HepG2 (cell line): ENCODE measurements around the gene SYT8. TPM values are rescaled to one million over a fixed set of nuclear protein-coding genes. Genes with fewer than 3 reads are reported as not detected.
A peak's percentile ranks its signal among the peaks of the same experiment; 100 is the strongest.

Source experiments
- DMAP1 ChIP-seq: IDR thresholded peaks from 2 replicates; pipeline ENCODE4 v1.6.1; 2016
- FOXJ3 ChIP-seq: sonication (generic); formaldehyde crosslinking; IDR thresholded peaks from 2 replicates; pipeline ENCODE4 v1.4.0; 2020; ENCODE audit warnings: missing genetic modification reagents, mild to moderate bottlenecking, borderline replicate concordance
- IRF2 ChIP-seq: IDR thresholded peaks from 2 replicates; pipeline ENCODE4 v1.6.1; 2018; ENCODE audit warnings: missing genetic modification reagents, missing compliant biosample characterization
- JUND ChIP-seq: sonication (generic); formaldehyde crosslinking; IDR thresholded peaks from 2 replicates; pipeline ENCODE4 v1.8.0; 2022; ENCODE audit warnings: mild to moderate bottlenecking, missing genetic modification reagents
- MTA1 ChIP-seq: sonication (generic); formaldehyde crosslinking; IDR thresholded peaks from 2 replicates; pipeline ENCODE4 v1.4.0; 2020; ENCODE audit warnings: missing genetic modification reagents, mild to moderate bottlenecking, borderline replicate concordance
- NONO ChIP-seq, 2 experiments: fragments of 450-650 bp in 1 of 2; sonication (generic) in 1 of 2; formaldehyde crosslinking in 1 of 2; IDR thresholded peaks in 1 of 2; conservative IDR thresholded peaks in 1 of 2; 2 replicates each; pipeline versions ENCODE4 v1.6.1 to v1.8.0; 2017 to 2022; ENCODE audit warnings: mild to moderate bottlenecking in 1 of 2, missing genetic modification reagents in 1 of 2, moderate library complexity in 1 of 2
- RXRB ChIP-seq: IDR thresholded peaks from 2 replicates; pipeline ENCODE4 v1.6.1; 2016; ENCODE audit warnings: borderline replicate concordance, missing genetic modification reagents, missing compliant biosample characterization
- STAG1 ChIP-seq: sonication (generic); formaldehyde crosslinking; IDR thresholded peaks from 2 replicates; pipeline ENCODE4 v1.4.0; 2020; ENCODE audit warnings: missing genetic modification reagents
- TEAD3 ChIP-seq: optimal IDR thresholded peaks from 2 replicates; pipeline ENCODE3; 2016; ENCODE audit warnings: borderline replicate concordance
- ZBTB38 ChIP-seq: sonication (generic); formaldehyde crosslinking; IDR thresholded peaks from 2 replicates; pipeline ENCODE4 v1.5.1; 2020; ENCODE audit warnings: mild to moderate bottlenecking, missing genetic modification reagents
- ZBTB42 ChIP-seq: sonication (generic); formaldehyde crosslinking; IDR thresholded peaks from 2 replicates; pipeline ENCODE4 v1.5.0; 2020; ENCODE audit warnings: mild to moderate bottlenecking, missing genetic modification reagents
- ZNF230 ChIP-seq: sonication (generic); formaldehyde crosslinking; IDR thresholded peaks from 2 replicates; pipeline ENCODE4 v1.4.0; 2020; ENCODE audit warnings: mild to moderate bottlenecking, missing genetic modification reagents
- ZNF232 ChIP-seq: sonication (generic); formaldehyde crosslinking; IDR thresholded peaks from 2 replicates; pipeline ENCODE4 v1.4.0; 2020; ENCODE audit warnings: missing genetic modification reagents, borderline replicate concordance
- ZNF468 ChIP-seq: sonication (generic); formaldehyde crosslinking; IDR thresholded peaks from 2 replicates; pipeline ENCODE4 v1.8.0; 2022; ENCODE audit warnings: mild to moderate bottlenecking, moderate library complexity, missing genetic modification reagents
- ZNF550 ChIP-seq: sonication (generic); formaldehyde crosslinking; IDR thresholded peaks from 2 replicates; pipeline ENCODE4 v1.4.0; 2020; ENCODE audit warnings: mild to moderate bottlenecking, missing genetic modification reagents, borderline replicate concordance
- ZNF607 ChIP-seq: sonication (generic); formaldehyde crosslinking; IDR thresholded peaks from 2 replicates; pipeline ENCODE4 v1.5.1; 2020; ENCODE audit warnings: missing genetic modification reagents, mild to moderate bottlenecking, borderline replicate concordance
- ZNF616 ChIP-seq: sonication (generic); formaldehyde crosslinking; IDR thresholded peaks from 2 replicates; pipeline ENCODE4 v1.5.0; 2020; ENCODE audit warnings: low read depth, mild to moderate bottlenecking, missing genetic modification reagents
- ZNF776 ChIP-seq: sonication (generic); formaldehyde crosslinking; IDR thresholded peaks from 2 replicates; pipeline ENCODE4 v1.4.0; 2020; ENCODE audit warnings: mild to moderate bottlenecking, missing genetic modification reagents
- polyA plus RNA-seq, 8 experiments: library from polyadenylated mRNA; depleted of rRNA in 3 of 8; stranded (reverse) in 7 of 8; unstranded in 1 of 8; fragments of >200 nt; fragmentation: Illumina TruSeq in 4 of 8; extraction: Trizol in 4 of 8; gene quantifications; 2 replicates each; pipeline versions ENCODE4 v1.2.1 to v1.2.3, GENCODE V29; 2011 to 2016; ENCODE audit warnings: low read depth in 4 of 8, missing spikeins in 1 of 8, mixed read lengths in 1 of 8; ENCODE audit not compliant: insufficient read depth in 1 of 8
- total RNA-seq, 5 experiments: library from RNA; depleted of rRNA; stranded (reverse); fragments of >200 nt; fragmentation: Illumina TruSeq; extraction: Trizol; gene quantifications; 2 replicates each; pipeline ENCODE4 v1.2.3, GENCODE V29; 2016; ENCODE audit warnings: low read depth in 1 of 5
- TF ChIP-seq, protein P1 (sequence below): IDR thresholded peaks from 2 replicates; pipeline ENCODE4 v1.6.1; 2012; ENCODE audit warnings: inconsistent platforms
- TF ChIP-seq, protein P2 (sequence below): sonication (generic); formaldehyde crosslinking; IDR thresholded peaks from 2 replicates; pipeline ENCODE4 v1.5.1; 2020; ENCODE audit warnings: missing genetic modification reagents, mild to moderate bottlenecking, borderline replicate concordance
- TF ChIP-seq, protein P3 (sequence below): IDR thresholded peaks from 2 replicates; pipeline ENCODE4 v1.6.1; 2016

SYT8 gene
- total and polyA plus RNA-seq, 2 of the 13 experiments (the other 11 are each of a cell fraction or from before 2014, with no cell fraction given): 0.60 to 2.3 TPM

DNA sequence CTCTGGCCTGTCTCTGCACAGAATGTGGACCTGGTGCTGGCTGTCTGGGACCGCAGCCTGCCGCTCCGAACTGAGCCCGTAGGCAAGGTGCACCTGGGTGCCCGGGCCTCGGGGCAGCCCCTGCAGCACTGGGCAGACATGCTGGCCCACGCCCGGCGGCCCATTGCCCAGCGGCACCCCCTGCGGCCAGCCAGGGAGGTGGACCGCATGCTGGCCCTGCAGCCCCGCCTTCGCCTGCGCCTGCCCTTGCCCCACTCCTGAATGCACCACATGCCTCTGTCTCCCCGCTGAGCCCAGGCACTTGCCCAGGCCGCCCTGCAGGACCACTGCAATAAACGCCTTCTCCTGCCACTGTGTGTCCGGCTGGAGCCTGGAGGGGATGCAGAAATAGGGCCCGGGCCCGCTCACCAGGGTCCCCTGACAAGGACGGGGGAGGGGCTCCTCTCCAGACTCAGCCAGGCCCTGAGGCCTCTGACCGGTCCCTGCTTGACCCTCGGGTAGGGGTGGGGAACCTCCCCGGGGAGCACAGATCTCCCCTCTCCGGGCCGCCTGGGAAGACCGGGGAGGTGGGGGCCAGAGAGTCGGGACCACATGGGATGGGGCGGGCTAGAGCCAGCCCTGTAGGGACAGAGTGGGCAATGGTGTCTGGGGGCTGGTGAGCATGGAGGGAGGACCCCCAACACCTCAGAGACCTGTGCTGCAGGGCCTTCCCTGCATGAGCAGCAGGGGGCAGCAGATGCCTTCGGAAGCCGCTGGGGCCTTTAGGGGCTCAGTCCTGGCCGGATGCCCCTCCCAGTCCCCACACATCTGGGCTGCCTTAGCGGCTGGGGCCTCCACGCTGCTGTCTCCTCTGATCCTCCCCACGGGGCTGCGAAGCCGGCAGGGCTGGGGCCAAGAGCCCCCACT is 2.6 kb downstream of the SYT8 start (continued):
- TF ChIP-seq MTA1 (peak; percentile 59; the same call in 1 of the 2 replicates), ZNF468 (no peak), DMAP1 (CRISPR knock-in tag) (no peak), ZBTB42 (peak; percentile 95; the same call in 1 of the 2 replicates), JUND (CRISPR knock-in tag) (no peak), TEAD3 (no peak), IRF2 (CRISPR knock-in tag) (0 out of 2 replicates have a peak, but pooled peaks have one; percentile 26), STAG1 (CRISPR knock-in tag) (peak; percentile 93), RXRB (CRISPR knock-in tag) (0 out of 2 replicates have a peak, but pooled peaks have one; percentile 26), FOXJ3 (CRISPR knock-in tag) (no peak), NONO (IDR thresholded peaks at IDR 0.05) (no peak), NONO (CRISPR knock-in tag; conservative IDR thresholded peaks at IDR 0.05) (0 out of 2 replicates have a peak, but pooled peaks have one; percentile 19), ZNF776 (CRISPR knock-in tag) (peak; percentile 53; the same call in 1 of the 2 replicates), ZBTB38 (CRISPR knock-in tag) (0 out of 2 replicates have a peak, but pooled peaks have one; percentile 8), ZNF616 (CRISPR knock-in tag) (no peak), ZNF550 (0 out of 2 replicates have a peak, but pooled peaks have one; percentile 7), ZNF230 (CRISPR knock-in tag) (peak; percentile 48; the same call in 1 of the 2 replicates), ZNF607 (CRISPR knock-in tag) (0 out of 2 replicates have a peak, but pooled peaks have one; percentile 38), ZNF232 (CRISPR knock-in tag) (no peak)
- TF ChIP-seq, protein P1, sequence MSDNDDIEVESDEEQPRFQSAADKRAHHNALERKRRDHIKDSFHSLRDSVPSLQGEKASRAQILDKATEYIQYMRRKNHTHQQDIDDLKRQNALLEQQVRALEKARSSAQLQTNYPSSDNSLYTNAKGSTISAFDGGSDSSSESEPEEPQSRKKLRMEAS: peak; percentile 26; the same call in 1 of the 2 replicates
- TF ChIP-seq, protein P2, sequence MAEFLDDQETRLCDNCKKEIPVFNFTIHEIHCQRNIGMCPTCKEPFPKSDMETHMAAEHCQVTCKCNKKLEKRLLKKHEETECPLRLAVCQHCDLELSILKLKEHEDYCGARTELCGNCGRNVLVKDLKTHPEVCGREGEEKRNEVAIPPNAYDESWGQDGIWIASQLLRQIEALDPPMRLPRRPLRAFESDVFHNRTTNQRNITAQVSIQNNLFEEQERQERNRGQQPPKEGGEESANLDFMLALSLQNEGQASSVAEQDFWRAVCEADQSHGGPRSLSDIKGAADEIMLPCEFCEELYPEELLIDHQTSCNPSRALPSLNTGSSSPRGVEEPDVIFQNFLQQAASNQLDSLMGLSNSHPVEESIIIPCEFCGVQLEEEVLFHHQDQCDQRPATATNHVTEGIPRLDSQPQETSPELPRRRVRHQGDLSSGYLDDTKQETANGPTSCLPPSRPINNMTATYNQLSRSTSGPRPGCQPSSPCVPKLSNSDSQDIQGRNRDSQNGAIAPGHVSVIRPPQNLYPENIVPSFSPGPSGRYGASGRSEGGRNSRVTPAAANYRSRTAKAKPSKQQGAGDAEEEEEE (CRISPR knock-in tag): no peak
- TF ChIP-seq, protein P3, sequence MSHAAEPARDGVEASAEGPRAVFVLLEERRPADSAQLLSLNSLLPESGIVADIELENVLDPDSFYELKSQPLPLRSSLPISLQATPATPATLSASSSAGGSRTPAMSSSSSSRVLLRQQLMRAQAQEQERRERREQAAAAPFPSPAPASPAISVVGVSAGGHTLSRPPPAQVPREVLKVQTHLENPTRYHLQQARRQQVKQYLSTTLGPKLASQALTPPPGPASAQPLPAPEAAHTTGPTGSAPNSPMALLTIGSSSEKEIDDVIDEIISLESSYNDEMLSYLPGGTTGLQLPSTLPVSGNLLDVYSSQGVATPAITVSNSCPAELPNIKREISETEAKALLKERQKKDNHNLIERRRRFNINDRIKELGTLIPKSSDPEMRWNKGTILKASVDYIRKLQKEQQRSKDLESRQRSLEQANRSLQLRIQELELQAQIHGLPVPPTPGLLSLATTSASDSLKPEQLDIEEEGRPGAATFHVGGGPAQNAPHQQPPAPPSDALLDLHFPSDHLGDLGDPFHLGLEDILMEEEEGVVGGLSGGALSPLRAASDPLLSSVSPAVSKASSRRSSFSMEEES (CRISPR knock-in tag): 0 out of 2 replicates have a peak, but pooled peaks have one; percentile 6
